Activated CD4-positive, alpha-beta memory T cell treated with anti-CD3 and anti-CD28 coated beads for 36 hours (primary cell): ENCODE measurements around the gene DIAPH3. TPM values are rescaled to one million over a fixed set of nuclear protein-coding genes. Genes with fewer than 3 reads are reported as not detected.
"Not testable (repeated sequence)": the region's sequence is repeated elsewhere in the genome, so short reads cannot be mapped to it uniquely, and the experiment has no call there.

ENCODE experiments used
- CTCF ChIA-PET: fragments of 350-600 bp; sonication (Branson Sonifier 250); formaldehyde crosslinking; loops from one replicate; lab custom pipeline; 2021; ENCODE audit warnings: antibody characterized with exemption, inconsistent platforms; lab: Charles Lee
- POLR2A ChIA-PET: fragments of 350-600 bp; sonication (Branson Sonifier 250); formaldehyde crosslinking; loops from one replicate; lab custom pipeline; 2021; ENCODE audit warnings: antibody characterized with exemption; lab: Charles Lee
- DNase-seq: peaks from one replicate; pipeline ENCODE4 v3.0.0-alpha.2; 2020
- H3K27ac Mint-ChIP-seq: one replicate; pipeline ENCODE4 v1.8.0; 2021; ENCODE audit warnings: mixed read lengths
- H3K27me3 Mint-ChIP-seq: one replicate; pipeline ENCODE4 v1.8.0; 2021; ENCODE audit warnings: mixed read lengths
- H3K36me3 Mint-ChIP-seq: one replicate; pipeline ENCODE4 v1.8.0; 2021; ENCODE audit warnings: mixed read lengths
- H3K4me1 Mint-ChIP-seq: one replicate; pipeline ENCODE4 v1.8.0; 2021; ENCODE audit warnings: low read depth, mixed read lengths
- H3K4me3 Mint-ChIP-seq: one replicate; pipeline ENCODE4 v1.8.0; 2021; ENCODE audit warnings: mild to moderate bottlenecking, mixed read lengths
- H3K9me3 Mint-ChIP-seq: one replicate; pipeline ENCODE4 v1.8.0; 2021; ENCODE audit warnings: mixed read lengths
- intact Hi-C: fragments of 100-400 bp; cut with micrococcal nuclease; formaldehyde crosslinking; loops from one replicate; pipeline ENCODE4 v1.15.1; 2023
- total RNA-seq, 2 experiments: library from RNA; stranded (reverse); gene quantifications; one replicate each; pipeline ENCODE4 v1.2.3, GENCODE V29; 2021

Gene DIAPH3
- total RNA-seq, 2 experiments from 2014 or later, result 31.3 to 31.9 TPM

DNA sequence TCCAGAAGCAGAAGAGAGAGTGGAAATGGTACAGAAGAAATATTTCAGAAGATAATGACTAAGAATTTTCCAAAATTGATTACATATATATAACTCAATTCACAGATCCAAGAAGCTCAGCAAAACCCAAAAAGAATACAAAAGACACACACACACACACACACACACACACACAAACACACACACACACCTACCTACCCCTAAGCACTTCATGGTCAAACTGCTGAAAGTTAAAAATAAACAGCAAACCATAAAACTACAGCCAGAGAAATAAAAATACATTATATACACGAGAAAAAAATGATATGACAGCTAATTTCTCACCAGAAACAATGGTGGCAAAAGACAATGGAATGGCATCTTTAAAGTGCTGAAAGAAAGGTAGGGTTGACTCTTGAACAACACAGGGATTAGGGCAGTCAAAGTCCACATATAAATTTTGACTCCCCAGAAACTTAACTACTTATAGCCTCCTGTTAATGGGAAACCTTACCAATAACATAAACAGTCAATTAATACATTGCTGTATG, 49.2 kb downstream of the DIAPH3 start:
- no peak overlapping the region for H3K27ac Mint-ChIP-seq
- peaks cover 26% of the 10 kb centered on the region for H3K36me3 Mint-ChIP-seq
- H3K4me1 Mint-ChIP-seq, result peaks cover 2% of the 10 kb centered on the region
- DNase-seq, result no peak
- no peak overlapping the region for H3K4me3 Mint-ChIP-seq
- CTCF ChIA-PET, result no interaction called here
- H3K27me3 Mint-ChIP-seq, result no peaks in the 10 kb centered on the region
- intact Hi-C loops, result no loop called here
- POLR2A ChIA-PET, result no interaction called here
- H3K9me3 Mint-ChIP-seq, result peaks cover 17% of the 10 kb centered on the region

DNA sequence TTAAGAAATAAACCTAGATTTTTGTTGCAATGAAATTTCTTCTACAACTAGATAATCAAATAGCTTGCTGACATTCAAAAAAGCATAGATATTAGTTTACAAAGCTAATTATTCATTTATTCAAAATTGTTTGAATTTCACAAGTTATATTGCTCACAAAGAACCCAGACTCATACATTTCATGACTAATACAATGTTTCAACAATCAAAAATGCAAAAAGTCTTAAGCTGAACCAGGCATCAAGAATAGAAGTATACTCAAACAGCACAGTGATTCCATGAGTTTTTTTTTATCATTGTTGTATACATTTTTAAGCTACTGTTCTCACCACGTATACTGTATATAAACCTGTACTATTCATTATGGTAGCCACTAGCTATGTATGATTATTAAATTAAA, 51.0 kb downstream of the DIAPH3 start:
- CTCF ChIA-PET, result no interaction called here
- Mint-ChIP-seq H3K36me3 (peaks cover 35% of the 10 kb centered on the region), H3K4me3 (no peak overlapping the region), H3K27ac (no peak overlapping the region), H3K27me3 (no peaks in the 10 kb centered on the region), H3K4me1 (no peaks in the 10 kb centered on the region), H3K9me3 (peaks cover 17% of the 10 kb centered on the region)
- POLR2A ChIA-PET, result no interaction called here
- DNase-seq, result no peak
- intact Hi-C loops, result no loop called here

DNA sequence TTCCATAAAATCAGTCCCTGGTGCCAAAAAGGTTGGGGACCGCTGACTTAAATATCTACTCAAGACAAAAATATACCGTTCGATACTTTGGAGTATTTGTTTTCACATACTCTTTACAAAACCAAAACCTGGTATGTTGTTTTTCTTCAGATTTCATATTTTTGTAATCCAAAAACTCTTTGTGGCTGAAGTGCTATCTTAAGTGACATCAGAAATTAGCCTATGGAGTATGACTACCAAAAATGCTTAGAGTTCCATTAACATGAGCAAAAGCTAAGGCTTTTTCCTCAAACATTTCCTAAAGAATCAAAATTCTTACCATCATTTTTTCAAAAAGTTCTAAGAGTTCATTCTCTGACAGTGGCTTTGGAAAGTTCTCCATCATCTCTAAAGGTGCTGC, 52.0 kb downstream of the DIAPH3 start:
- Mint-ChIP-seq H3K27me3 (no peaks in the 10 kb centered on the region), H3K36me3 (peaks cover 35% of the 10 kb centered on the region)

DNA sequence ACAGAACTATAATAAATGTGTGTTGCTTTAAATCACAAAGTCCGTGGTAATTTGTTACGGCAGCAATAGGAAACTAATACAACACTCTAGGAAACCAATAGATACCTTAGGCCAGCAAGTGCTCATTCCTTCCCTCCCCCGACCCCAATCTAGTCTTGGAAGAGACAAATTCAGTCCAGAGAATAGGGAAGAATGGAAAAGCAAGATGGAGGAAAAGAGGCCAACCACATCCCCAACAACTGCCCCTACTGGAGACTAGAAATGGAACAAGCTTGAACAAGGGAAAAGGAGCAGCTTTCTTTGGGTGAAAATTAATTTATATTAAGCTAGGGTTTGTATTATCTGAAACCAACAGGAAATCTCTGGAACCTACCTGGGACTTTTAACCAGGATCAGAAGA, 54.4 kb downstream of the DIAPH3 start:
- Mint-ChIP-seq H3K36me3 (peaks cover 29% of the 10 kb centered on the region), H3K9me3 (peaks cover 7% of the 10 kb centered on the region), H3K4me1 (no peaks in the 10 kb centered on the region), H3K27me3 (no peaks in the 10 kb centered on the region), H3K4me3 (no peak overlapping the region), H3K27ac (no peak overlapping the region)
- intact Hi-C loops, result no loop called here
- POLR2A ChIA-PET, result no interaction called here
- no peak for DNase-seq
- CTCF ChIA-PET, result no interaction called here

More for the DNA sequence above, 52.0 kb downstream of the DIAPH3 start:
- peaks cover 17% of the 10 kb centered on the region for H3K9me3 Mint-ChIP-seq
- intact Hi-C loops, result no loop called here
- ChIA-PET CTCF (no interaction called here), POLR2A (no interaction called here)
- no peak for DNase-seq
- H3K4me1 Mint-ChIP-seq, result no peaks in the 10 kb centered on the region
- H3K27ac Mint-ChIP-seq, result no peak overlapping the region
- no peak overlapping the region for H3K4me3 Mint-ChIP-seq

DNA sequence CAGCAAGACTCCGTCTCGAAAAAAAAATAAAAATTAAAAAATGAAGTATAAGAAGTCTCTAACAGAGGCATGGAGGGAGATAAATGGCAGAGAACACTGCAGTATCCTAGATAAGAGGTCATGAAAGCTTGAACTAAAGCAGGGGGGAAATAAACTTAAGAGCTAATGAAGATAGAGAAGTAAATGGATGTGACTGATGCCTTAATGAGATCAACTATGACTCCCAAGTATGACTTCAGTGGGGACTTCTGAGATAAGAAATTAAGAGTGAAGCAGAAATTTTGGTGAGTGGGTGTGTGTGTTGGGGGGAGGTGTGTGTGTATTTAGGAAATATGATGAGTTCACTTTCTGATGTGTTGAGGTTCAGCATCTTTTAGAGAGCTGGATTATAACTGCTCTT, 55.1 kb downstream of the DIAPH3 start:
- Mint-ChIP-seq H3K27me3 (no peaks in the 10 kb centered on the region), H3K27ac (no peak overlapping the region), H3K4me3 (no peak overlapping the region), H3K4me1 (no peaks in the 10 kb centered on the region), H3K9me3 (peaks cover 3% of the 10 kb centered on the region), H3K36me3 (peaks cover 24% of the 10 kb centered on the region)
- ChIA-PET POLR2A (no interaction called here), CTCF (no interaction called here)
- intact Hi-C loops, result no loop called here
- DNase-seq, result no peak

DNA sequence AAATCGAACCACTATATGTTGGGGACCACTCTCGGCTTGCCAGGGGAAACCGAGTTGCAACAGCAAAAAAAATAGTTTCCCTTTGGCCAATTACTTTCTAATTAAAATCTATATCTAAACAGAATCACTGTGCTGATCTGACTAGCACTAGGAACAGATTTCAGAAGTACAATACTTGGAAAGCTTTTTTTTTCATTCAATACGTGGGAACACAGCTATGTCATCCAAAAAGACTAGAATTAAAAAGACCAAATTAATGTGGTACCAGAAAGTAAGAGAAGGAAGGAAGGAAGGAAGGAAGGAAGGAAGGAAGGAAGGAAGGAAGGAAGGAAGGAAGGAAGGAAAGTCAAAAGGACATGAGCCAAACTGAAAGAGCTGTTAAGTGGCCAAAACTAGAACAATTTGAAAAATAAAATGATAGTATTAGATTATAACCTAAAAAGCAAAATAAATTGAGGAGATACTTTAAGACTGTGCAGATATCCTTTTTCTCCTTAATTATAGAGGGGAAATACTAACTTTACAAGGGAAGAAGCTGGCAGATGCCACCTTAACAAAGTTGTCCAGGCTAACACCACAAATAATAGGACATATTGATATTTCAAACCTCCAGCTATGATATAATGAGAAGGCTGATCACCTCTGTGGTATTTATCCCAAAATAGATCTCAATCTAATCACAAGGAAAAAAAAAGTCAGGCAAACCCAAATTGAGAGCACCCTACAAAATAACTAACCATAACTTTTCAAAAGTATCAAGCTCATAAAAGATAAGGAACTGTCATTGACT, 63.9 kb downstream of the DIAPH3 start:
- no peak for DNase-seq
- Mint-ChIP-seq H3K36me3 (no peaks in the 10 kb centered on the region), H3K4me3 (no peak overlapping the region), H3K27ac (no peak overlapping the region), H3K27me3 (no peaks in the 10 kb centered on the region), H3K9me3 (no peaks in the 10 kb centered on the region), H3K4me1 (no peaks in the 10 kb centered on the region)
- POLR2A ChIA-PET, result no interaction called here
- intact Hi-C loops, result no loop called here
- CTCF ChIA-PET, result no interaction called here

DNA sequence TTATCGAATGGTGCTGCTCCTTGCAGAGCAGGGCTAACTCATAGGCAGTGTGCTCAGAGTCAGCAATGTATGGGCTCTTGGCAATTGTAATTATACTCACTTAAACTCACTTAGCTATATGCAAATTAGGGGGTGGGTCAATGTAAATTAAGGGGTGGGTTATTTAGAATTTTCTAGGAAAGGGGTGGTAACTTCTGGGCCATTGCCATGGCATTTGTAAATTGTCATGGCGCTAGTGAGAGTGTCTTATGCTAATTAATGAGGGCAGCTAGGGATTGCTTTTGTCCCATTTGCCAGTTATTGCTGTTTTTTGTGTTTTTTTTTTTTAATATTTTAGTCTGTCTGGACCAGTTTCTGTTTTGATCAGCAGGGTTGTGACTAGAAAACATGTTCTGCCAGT, 68.4 kb downstream of the DIAPH3 start:
- Mint-ChIP-seq H3K36me3 (peaks cover 8% of the 10 kb centered on the region), H3K9me3 (no peaks in the 10 kb centered on the region), H3K27me3 (no peaks in the 10 kb centered on the region), H3K27ac (no peak overlapping the region), H3K4me1 (no peaks in the 10 kb centered on the region), H3K4me3 (no peak overlapping the region)
- DNase-seq, result no peak
- CTCF ChIA-PET, result no interaction called here
- intact Hi-C loops, result no loop called here
- POLR2A ChIA-PET, result no interaction called here

GRCh38 chr13:60094385-60095088, 69.2 kb downstream of the DIAPH3 start:
- Mint-ChIP-seq H3K36me3 (peaks cover 8% of the 10 kb centered on the region), H3K4me1 (no peaks in the 10 kb centered on the region), H3K9me3 (no peaks in the 10 kb centered on the region), H3K27ac (no peak overlapping the region), H3K27me3 (no peaks in the 10 kb centered on the region), H3K4me3 (no peak overlapping the region)
- intact Hi-C loops, result no loop called here
- no peak for DNase-seq
- CTCF ChIA-PET, result no interaction called here
- POLR2A ChIA-PET, result no interaction called here

GRCh38 chr13:60093425-60094019, 70.2 kb downstream of the DIAPH3 start:
- no peak overlapping the region for H3K4me3 Mint-ChIP-seq
- no peaks in the 10 kb centered on the region for H3K9me3 Mint-ChIP-seq
- ChIA-PET CTCF (no interaction called here), POLR2A (no interaction called here)
- no peak overlapping the region for H3K27ac Mint-ChIP-seq
- no peaks in the 10 kb centered on the region for H3K4me1 Mint-ChIP-seq
- intact Hi-C loops, result no loop called here
- DNase-seq, result no peak
- peaks cover 8% of the 10 kb centered on the region for H3K36me3 Mint-ChIP-seq
- no peaks in the 10 kb centered on the region for H3K27me3 Mint-ChIP-seq

GRCh38 chr13:60091573-60091972, 72.2 kb downstream of the DIAPH3 start:
- H3K27me3 Mint-ChIP-seq, result no peaks in the 10 kb centered on the region
- H3K4me1 Mint-ChIP-seq, result no peaks in the 10 kb centered on the region
- ChIA-PET CTCF (no interaction called here), POLR2A (no interaction called here)
- H3K9me3 Mint-ChIP-seq, result no peaks in the 10 kb centered on the region
- H3K4me3 Mint-ChIP-seq, result no peak overlapping the region
- no peak for DNase-seq
- H3K36me3 Mint-ChIP-seq, result peaks cover 8% of the 10 kb centered on the region
- no peak overlapping the region for H3K27ac Mint-ChIP-seq
- intact Hi-C loops, result no loop called here

DNA sequence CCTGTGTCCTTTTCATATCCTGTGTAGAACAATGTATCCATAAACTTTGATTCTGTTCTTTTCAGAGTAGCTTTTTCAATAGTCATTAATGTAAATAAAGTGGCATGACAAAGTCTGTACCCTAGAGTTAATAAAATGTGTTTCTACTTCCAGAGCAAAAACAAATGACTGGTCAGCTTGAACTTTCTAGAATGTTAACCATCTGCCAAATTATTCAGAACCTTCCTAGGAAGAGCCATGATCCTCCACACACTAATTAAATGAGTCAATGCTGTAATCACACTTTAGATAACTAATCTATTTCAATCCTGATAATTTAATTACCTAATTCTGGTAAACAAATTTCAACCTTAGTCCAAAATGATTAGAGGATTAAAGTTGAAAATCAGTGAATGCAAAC, 73.2 kb downstream of the DIAPH3 start:
- Mint-ChIP-seq H3K27ac (no peak overlapping the region), H3K4me1 (no peaks in the 10 kb centered on the region), H3K9me3 (no peaks in the 10 kb centered on the region), H3K36me3 (peaks cover 8% of the 10 kb centered on the region), H3K4me3 (no peak overlapping the region), H3K27me3 (no peaks in the 10 kb centered on the region)
- ChIA-PET CTCF (no interaction called here), POLR2A (no interaction called here)
- no peak for DNase-seq
- intact Hi-C loops, result no loop called here

- H3K4me3 Mint-ChIP-seq, H3K4me1 Mint-ChIP-seq, CTCF ChIA-PET, intact Hi-C loops, DNase-seq, H3K9me3 Mint-ChIP-seq, H3K36me3 Mint-ChIP-seq, H3K27ac Mint-ChIP-seq, H3K27me3 Mint-ChIP-seq, POLR2A ChIA-PET: not testable (repeated sequence)
Observed at GRCh38 chr13:60083780-60084179, 79.9 kb downstream of the DIAPH3 start.
